D721Med (cell line): Measurements from ENCODE around the gene NRG2.

Experiments used
- DNase-seq: peaks from one replicate; pipeline ENCODE4 v3.0.0; 2011; ENCODE audit warnings: low spot score; ENCODE audit not compliant: insufficient read length
- FAIRE-seq: peaks from 2 replicates; lab custom pipeline; 2011; peaks lifted over from hg19 to GRCh38; lab: Jason Lieb, UNC
- TF ChIP-seq, protein P1 (sequence below): IDR thresholded peaks from 2 replicates; pipeline ENCODE4 v1.5.1; 2012; ENCODE audit warnings: mild to moderate bottlenecking, control low read depth; ENCODE audit not compliant: insufficient read depth; ENCODE audit errors: missing control alignments

NRG2 gene

DNA sequence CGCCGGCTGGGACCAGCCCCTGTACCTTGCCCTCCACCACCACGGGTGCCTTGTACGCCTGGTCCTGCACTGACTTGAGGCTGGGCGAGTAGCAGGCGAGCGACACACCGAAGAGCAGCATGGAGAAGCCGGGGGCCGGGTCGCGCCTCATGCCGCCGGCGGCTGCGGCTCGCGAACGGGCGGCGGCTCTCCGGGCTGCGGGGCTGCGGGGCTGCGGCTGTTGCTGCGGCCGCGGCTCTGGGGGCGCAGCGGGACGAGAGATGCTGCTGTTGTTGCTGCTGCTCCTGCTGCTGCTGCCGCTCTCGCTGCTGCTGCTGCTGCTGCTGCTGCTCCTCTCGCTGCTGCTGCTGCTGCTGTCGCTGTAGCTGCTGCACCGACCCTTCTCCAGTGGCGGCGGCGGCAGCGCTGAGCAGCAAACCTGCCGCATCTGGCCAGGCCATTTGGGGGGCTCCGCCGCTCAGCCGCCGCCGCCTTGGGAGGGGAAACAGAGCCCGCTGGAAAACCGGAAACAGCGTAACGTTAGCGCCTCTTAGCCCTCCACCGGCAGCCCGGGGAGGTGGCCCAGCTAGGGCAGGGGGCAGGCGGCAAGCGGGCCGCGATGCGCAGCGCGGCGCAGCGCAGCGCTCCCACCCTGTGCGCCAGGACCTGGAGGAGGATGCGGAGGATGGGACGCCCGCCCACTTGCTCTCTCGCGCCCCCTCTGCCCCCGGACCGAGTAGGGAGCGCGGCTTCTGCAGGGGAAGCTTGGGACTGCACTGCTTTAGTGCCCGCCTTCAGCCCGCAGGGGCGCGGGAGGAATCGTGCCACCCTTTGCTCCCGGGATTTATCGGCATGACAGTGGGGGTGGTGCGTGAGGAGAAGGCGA lies at the start of gene NRG2:
TSS of gene NRG2 (minus strand) at position 657 of the 865 bp plus-strand sequence.
- TF ChIP-seq, protein P1, sequence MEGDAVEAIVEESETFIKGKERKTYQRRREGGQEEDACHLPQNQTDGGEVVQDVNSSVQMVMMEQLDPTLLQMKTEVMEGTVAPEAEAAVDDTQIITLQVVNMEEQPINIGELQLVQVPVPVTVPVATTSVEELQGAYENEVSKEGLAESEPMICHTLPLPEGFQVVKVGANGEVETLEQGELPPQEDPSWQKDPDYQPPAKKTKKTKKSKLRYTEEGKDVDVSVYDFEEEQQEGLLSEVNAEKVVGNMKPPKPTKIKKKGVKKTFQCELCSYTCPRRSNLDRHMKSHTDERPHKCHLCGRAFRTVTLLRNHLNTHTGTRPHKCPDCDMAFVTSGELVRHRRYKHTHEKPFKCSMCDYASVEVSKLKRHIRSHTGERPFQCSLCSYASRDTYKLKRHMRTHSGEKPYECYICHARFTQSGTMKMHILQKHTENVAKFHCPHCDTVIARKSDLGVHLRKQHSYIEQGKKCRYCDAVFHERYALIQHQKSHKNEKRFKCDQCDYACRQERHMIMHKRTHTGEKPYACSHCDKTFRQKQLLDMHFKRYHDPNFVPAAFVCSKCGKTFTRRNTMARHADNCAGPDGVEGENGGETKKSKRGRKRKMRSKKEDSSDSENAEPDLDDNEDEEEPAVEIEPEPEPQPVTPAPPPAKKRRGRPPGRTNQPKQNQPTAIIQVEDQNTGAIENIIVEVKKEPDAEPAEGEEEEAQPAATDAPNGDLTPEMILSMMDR: peak; percentile 31
- DNase-seq: peak; percentile 63
- FAIRE-seq: no peak

DNA sequence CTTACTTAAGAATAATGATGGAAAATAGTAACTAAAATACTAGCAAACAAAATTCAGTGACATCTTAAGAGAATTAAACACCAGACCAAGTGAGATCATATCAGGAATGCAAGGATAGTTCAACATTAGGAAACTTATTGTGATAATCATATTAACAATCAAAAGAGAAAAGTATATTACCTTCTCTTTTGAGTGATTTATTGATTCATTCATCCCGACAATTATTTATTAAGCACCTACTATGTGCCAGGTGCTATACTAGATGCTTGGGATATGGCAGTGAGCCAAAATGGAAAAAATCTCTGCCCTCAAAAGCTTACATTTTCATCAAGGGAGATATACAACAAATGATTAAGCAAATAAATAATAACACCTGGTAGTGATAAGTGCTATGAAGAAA lies 47.2 kb upstream of the NRG2 start:
- no peak for FAIRE-seq
- DNase-seq: no peak
- TF ChIP-seq, protein P1: no peak

DNA sequence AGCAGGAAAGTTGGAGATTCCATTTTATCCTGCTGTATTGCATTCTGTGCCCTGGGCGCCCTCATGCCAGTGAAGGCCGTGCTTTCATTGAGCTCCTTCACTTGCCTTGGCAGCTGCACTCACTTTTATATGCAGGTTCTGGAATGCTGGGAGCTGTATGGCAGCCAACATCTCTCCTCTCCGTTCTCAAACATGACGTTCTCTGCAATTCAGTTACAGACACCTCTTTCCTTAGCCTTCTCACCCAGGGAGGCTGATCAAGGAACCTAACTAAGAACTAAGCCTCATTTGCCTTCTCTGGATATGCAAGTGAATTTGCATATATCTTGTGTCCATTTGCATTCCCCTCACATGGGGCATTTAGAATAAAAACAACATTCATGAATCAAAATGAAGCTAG lies 41.4 kb upstream of the NRG2 start:
- no peak for DNase-seq
- TF ChIP-seq, protein P1: no peak
- no peak for FAIRE-seq

DNA sequence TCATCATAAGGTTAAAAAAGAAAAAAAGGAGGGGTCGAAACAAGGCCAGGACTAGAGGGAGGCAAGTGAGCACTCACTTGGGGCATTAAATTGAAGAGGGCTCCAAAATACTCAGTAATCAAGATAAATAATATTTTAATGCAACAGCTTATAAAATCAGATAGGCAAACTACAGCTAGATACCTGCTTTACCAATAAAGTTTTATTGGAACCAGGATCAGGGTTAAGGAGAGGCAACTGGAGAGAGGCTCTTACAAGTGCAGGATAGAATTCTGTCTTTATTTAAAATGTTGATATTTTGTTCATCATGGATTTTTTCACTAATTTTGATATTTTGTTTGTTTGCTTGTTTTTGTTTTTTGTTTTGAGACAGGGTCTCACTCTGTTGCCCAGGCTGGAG lies 40.6 kb upstream of the NRG2 start:
- FAIRE-seq: no peak
- TF ChIP-seq, protein P1: no peak
- no peak for DNase-seq

DNA sequence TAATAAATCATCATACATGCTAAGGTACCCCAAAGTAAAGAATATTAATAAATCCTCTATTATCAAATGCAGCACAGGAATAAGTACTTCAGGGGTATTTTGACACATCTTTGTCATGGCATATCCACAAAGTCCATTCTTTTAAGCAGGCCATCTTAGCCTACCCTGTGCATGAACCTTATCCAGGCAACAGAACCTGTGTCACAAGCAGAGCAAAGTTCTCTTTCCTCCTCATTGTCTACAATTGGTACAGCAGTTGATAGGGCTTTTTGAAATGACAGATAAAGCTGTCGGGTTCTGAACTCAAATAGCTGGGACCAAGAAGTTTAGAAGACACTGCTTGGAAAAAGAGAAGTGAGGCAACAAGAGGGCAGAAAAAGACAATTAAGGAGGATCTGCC lies 40.0 kb upstream of the NRG2 start:
- FAIRE-seq (no peak), DNase-seq (no peak)

DNA sequence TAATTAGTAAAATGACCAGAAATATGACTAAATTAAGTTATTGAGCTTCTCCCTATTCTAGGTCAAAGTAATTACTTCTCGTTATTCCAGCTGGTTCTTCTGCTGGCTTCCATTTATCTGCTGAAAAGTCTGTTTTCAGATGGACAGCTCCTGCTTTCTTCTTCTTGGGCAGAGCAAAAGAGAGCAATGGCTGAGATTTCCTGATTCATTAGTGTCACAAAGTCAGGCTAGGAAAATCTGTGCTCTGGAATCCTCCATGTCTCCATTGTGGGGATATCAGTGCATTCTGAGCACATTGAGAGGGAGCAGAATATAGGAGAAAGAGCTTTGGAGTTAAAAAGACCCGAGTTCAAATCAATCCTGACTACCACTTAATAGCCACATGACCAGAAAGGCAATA lies 33.7 kb upstream of the NRG2 start:
- TF ChIP-seq, protein P1: no peak
- FAIRE-seq: no peak
- no peak for DNase-seq

More for the DNA sequence above, 40.0 kb upstream of the NRG2 start:
- TF ChIP-seq, protein P1: no peak

DNA sequence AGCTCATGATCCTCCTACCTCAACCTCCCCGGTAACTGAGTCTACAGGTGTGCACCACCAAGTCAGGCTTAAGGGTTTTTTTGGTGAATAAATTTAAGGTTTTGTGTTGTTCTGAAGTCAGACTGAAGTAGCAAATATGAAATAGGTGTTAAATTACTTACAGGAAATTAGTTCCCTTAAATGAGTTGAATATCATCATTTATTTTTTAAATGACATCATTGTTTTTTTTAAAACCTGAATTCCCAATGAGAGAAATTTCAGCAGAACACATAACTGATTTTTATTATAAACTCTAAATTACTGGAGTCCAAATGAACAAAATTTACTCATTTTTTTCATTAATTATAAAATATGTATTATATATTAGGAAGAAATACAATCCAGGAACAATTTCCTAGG lies 33.0 kb upstream of the NRG2 start:
- DNase-seq (no peak), FAIRE-seq (no peak)
- TF ChIP-seq, protein P1: no peak
